Uterus (tissue), 4 donors: Measurements from ENCODE around the gene NEAT1. TPM values are rescaled to one million over a fixed set of nuclear protein-coding genes. Genes with fewer than 3 reads are reported as not detected.
"Not testable (repeated sequence)": the region's sequence is repeated elsewhere in the genome, so short reads cannot be mapped to it uniquely, and the experiment has no call there.

Source experiments
- DNase-seq, 2 donors: peaks; one replicate each; pipeline ENCODE4 v3.0.0-alpha.2; 2019 to 2020
- H3K27ac ChIP-seq, 2 donors: fragments of 200-600 bp; sonication (generic); 1 replicate in 1 of 2; 2 replicates in 1 of 2; pipeline ENCODE4 v1.5.1; 2016 to 2018
- H3K27me3 ChIP-seq, 2 donors: fragments of 200-600 bp; sonication (generic); one replicate each; pipeline ENCODE4 v1.5.1; 2018 to 2019; ENCODE audit warnings: control low read depth in 1 of 2
- H3K36me3 ChIP-seq, 2 donors: fragments of 200-600 bp; sonication (generic); one replicate each; pipeline ENCODE4 v1.5.1; 2019; ENCODE audit warnings: control low read depth in 1 of 2
- H3K4me1 ChIP-seq, 2 donors: fragments of 200-600 bp; sonication (generic); one replicate each; pipeline ENCODE4 v1.5.1; 2018 to 2019; ENCODE audit warnings: control low read depth in 1 of 2
- H3K4me3 ChIP-seq, 2 donors: fragments of 200-600 bp; sonication (generic); 1 replicate in 1 of 2; 2 replicates in 1 of 2; pipeline ENCODE4 v1.5.1; 2018 to 2019; ENCODE audit warnings: mild to moderate bottlenecking in 1 of 2
- H3K9me3 ChIP-seq, 2 donors: fragments of 200-600 bp; sonication (generic); one replicate each; pipeline ENCODE4 v1.5.1; 2019; ENCODE audit warnings: control low read depth in 1 of 2
- CTCF ChIP-seq, 4 experiments: fragments of 200-600 bp in 2 of 4; fragments of 450-650 bp in 2 of 4; sonication (generic) in 2 of 4; IDR thresholded peaks; one replicate each; pipeline ENCODE4 v1.5.1; 2016 to 2019; ENCODE audit warnings: antibody characterized with exemption in 4 of 4, mild to moderate bottlenecking in 2 of 4, moderate library complexity in 1 of 4
- POLR2A ChIP-seq, 2 donors: fragments of 450-650 bp; IDR thresholded peaks; one replicate each; pipeline ENCODE4 v1.6.1; 2016; ENCODE audit warnings: antibody characterized with exemption in 2 of 2, mild to moderate bottlenecking in 1 of 2, moderate library complexity in 1 of 2
- intact Hi-C: fragments of 100-400 bp; cut with DNase I; formaldehyde crosslinking; loops from one replicate; pipeline ENCODE4 v1.15.1; 2023; ENCODE audit warnings: low total_unique reads
- total RNA-seq, 4 donors: library from RNA; depleted of rRNA in 3 of 4; stranded (reverse); fragments of >200 nt in 3 of 4; gene quantifications; one replicate each; pipeline versions ENCODE4 v1.1.0 to v1.2.4, GENCODE V29; 2014 to 2023
- donor health status: DM: yes; HTN: yes; CAD: no.

Gene NEAT1
- total RNA-seq, 4 donors from 2014 or later = 33.6 to 932 (median 120) TPM

DNA sequence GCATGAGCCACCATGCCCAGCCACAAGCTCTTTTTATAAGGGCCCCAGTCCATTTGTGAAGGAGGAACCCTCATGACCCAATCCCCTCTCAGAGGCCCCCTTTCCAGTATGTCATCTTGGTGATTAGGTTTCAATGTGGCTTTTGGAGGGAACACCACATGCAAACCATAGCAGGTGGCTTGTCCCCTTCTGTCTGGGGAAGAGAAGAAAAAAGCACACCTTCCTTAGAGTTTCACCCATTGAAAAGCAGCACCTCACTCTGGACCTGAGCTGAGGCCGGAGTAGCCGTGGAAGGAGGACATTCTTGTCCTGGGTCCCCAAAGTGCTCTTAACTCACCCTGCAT lies 25.4 kb downstream of the NEAT1 start:
- DNase-seq = no peak
- Histone ChIP-seq H3K27me3 (no peaks in the 10 kb centered on the region), H3K9me3 (no peaks in the 10 kb centered on the region), H3K27ac (no peak overlapping the region), H3K4me1 (no peaks in the 10 kb centered on the region), H3K36me3 (no peaks in the 10 kb centered on the region), H3K4me3 (no peak overlapping the region)
- intact Hi-C loops = no loop called here
- TF ChIP-seq POLR2A (IDR thresholded peaks at IDR 0.05) (no peak), CTCF (IDR thresholded peaks at IDR 0.05) (no peak)

DNA sequence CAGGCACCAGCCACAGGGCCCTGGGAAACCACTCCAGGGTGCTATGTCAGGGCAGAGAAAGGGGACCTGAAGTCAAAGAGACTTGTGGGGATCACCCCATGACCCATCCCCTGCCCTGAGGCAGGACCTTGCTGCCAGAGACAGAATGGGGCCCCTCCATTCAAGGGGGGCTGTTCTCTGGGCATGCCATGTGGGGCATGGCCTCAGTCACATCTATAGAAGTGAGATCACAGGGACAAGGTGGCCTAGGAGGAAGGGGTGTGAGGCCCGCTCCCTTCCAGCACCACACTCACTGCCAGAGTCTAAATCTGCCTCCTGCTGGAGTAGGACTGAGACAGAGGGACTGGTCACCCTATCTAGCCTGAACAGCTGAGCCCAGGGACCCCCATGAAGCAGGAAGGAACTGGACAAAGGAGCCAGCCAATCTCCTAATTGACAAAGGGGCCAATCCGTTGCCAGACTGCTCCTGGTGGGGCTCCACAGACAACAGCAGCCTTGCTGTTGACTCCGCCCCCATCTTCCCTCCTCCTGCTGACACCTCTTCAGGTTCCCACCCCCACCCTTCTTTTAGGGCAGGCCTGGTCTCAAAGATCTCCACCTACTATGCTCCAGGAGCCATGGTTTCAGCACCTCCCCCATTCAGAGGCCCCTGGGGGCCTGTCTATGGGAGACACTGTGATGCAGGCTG lies 26.0 kb downstream of the NEAT1 start:
- H3K27ac ChIP-seq = no peak overlapping the region
- no peak for TF ChIP-seq CTCF (IDR thresholded peaks at IDR 0.05)
- no peak for TF ChIP-seq POLR2A (IDR thresholded peaks at IDR 0.05)
- peak in 1 of 2 donors; percentile 30 for DNase-seq

GRCh38 chr11:65451301-65451700 lies 28.7 kb downstream of the NEAT1 start:
- H3K36me3 ChIP-seq, intact Hi-C loops, H3K27me3 ChIP-seq, H3K4me3 ChIP-seq, H3K9me3 ChIP-seq, H3K4me1 ChIP-seq, H3K27ac ChIP-seq: not testable (repeated sequence)
- peak in 1 of 2 donors; percentile 13 for DNase-seq

More for the DNA sequence above, 26.0 kb downstream of the NEAT1 start:
- Histone ChIP-seq H3K9me3 (no peaks in the 10 kb centered on the region), H3K4me1 (no peaks in the 10 kb centered on the region), H3K27me3 (no peaks in the 10 kb centered on the region), H3K36me3 (no peaks in the 10 kb centered on the region), H3K4me3 (no peak overlapping the region)
- intact Hi-C loops = no loop called here

- H3K4me1 ChIP-seq, H3K36me3 ChIP-seq, intact Hi-C loops, H3K9me3 ChIP-seq, H3K27me3 ChIP-seq, H3K4me3 ChIP-seq: not testable (repeated sequence)
- DNase-seq = peak in 1 of 2 donors; percentile 4
- H3K27ac ChIP-seq = peak overlapping the region; percentile 94 to 95
Observed at GRCh38 chr11:65452259-65452658, 29.7 kb downstream of the NEAT1 start.

GRCh38 chr11:65452806-65453490 lies 30.4 kb downstream of the NEAT1 start:
- intact Hi-C loops = no loop called here
- peak; percentile 19 to 35 for DNase-seq
- H3K27ac ChIP-seq = peak overlapping the region; percentile 94 to 95

More at GRCh38 chr11:65452806-65453490, 30.4 kb downstream of the NEAT1 start:
- H3K9me3 ChIP-seq = no peaks in the 10 kb centered on the region
- H3K36me3 ChIP-seq = no peaks in the 10 kb centered on the region
- TF ChIP-seq CTCF (IDR thresholded peaks at IDR 0.05) (no peak), POLR2A (IDR thresholded peaks at IDR 0.05) (no peak)
- H3K4me1 ChIP-seq = no peaks in the 10 kb centered on the region
- no peaks in the 10 kb centered on the region for H3K27me3 ChIP-seq
- H3K4me3 ChIP-seq = no peak overlapping the region
